GM23338 (cell line): ENCODE data around the gene KIF2A.

ENCODE experiments used
- CREB1 ChIP-seq: fragments of 250-450 bp; sonication (Bioruptor Pico); IDR thresholded peaks from 2 replicates; pipeline ENCODE4 v1.5.0; 2020; ENCODE audit warnings: low read depth, mild to moderate bottlenecking, moderate library complexity
- CTCF ChIP-seq, 2 experiments: fragments of 200-600 bp in 1 of 2; sonication (generic) in 1 of 2; conservative IDR thresholded peaks; 2 replicates each; pipeline versions ENCODE4 v1.5.1 to v1.6.1; 2016 to 2017; ENCODE audit warnings: antibody characterized with exemption in 2 of 2, low read depth in 2 of 2, mild to moderate bottlenecking in 2 of 2, moderate library complexity in 1 of 2
- EZH2 ChIP-seq: fragments of 200-600 bp; sonication (generic); IDR thresholded peaks from one replicate; pipeline ENCODE4 v1.8.0; 2017; ENCODE audit warnings: antibody characterized with exemption, mild to moderate bottlenecking, low read depth; ENCODE audit not compliant: unreplicated experiment
- JUNB ChIP-seq: IDR thresholded peaks from one replicate; pipeline ENCODE4 v1.6.1; 2016; ENCODE audit warnings: antibody characterized with exemption; ENCODE audit not compliant: unreplicated experiment
- POLR2AphosphoS5 ChIP-seq: IDR thresholded peaks from 2 replicates; pipeline ENCODE4 v1.6.1; 2016; ENCODE audit warnings: antibody characterized with exemption, low read depth
- REST ChIP-seq: IDR thresholded peaks from one replicate; pipeline ENCODE4 v1.6.1; 2018; ENCODE audit warnings: antibody characterized with exemption; ENCODE audit not compliant: unreplicated experiment
- ZNF462 ChIP-seq: fragments of 250-450 bp; sonication (Bioruptor Pico); IDR thresholded peaks from 2 replicates; pipeline ENCODE4 v1.5.0; 2020; ENCODE audit warnings: mild to moderate bottlenecking, moderate library complexity

GRCh38 chr5:62386824-62387223 lies 80.8 kb downstream of the KIF2A start:
- TF ChIP-seq ZNF462 (CRISPR knock-in tag) (no peak), CTCF (conservative IDR thresholded peaks at IDR 0.05; ENCODE audit: low read depth in 2 of 2) (no peak), EZH2 (no peak), JUNB (no peak), POLR2AphosphoS5 (no peak), CREB1 (CRISPR knock-in tag) (no peak), REST (no peak)
